HEK293 (cell line): Measurements from ENCODE around the gene PTPRJ.

Experiments
- CTCF ChIA-PET: fragments of 350-600 bp; formaldehyde crosslinking; extraction: SDS; loops from one replicate; lab custom pipeline; 2021; ENCODE audit warnings: antibody characterized with exemption; lab: Yijun Ruan, JAX
- POLR2A ChIA-PET: fragments of 300-600 bp; formaldehyde crosslinking; extraction: SDS; loops from one replicate; lab custom pipeline; 2020; ENCODE audit warnings: antibody characterized with exemption, inconsistent platforms; lab: Yijun Ruan, JAX
- H3K27ac ChIP-seq: fragments of 200-500 bp; sonication (Bioruptor generic); 2 replicates; pipeline ENCODE4 v1.5.1; 2014; ENCODE audit warnings: low read depth, low read length, control low read depth, inconsistent platforms; ENCODE audit errors: extremely low read depth
- H3K36me3 ChIP-seq, 2 experiments: fragments of 200-500 bp in 1 of 2; sonication (Bioruptor generic) in 1 of 2; 1 replicate in 1 of 2; 2 replicates in 1 of 2; pipeline ENCODE4 v1.5.1; 2014 to 2017; ENCODE audit warnings: inconsistent platforms in 2 of 2, low read length in 2 of 2; ENCODE audit not compliant: control insufficient read depth in 2 of 2, insufficient read depth in 1 of 2
- H3K4me1 ChIP-seq: fragments of 200-500 bp; sonication (Bioruptor generic); 2 replicates; pipeline ENCODE4 v1.5.1; 2014; ENCODE audit warnings: mild to moderate bottlenecking, low read length, inconsistent platforms; ENCODE audit not compliant: control insufficient read depth, insufficient read depth
- H3K4me3 ChIP-seq: 2 replicates; pipeline ENCODE4 v1.5.1; 2011; ENCODE audit warnings: low read depth, mild to moderate bottlenecking, control low read depth, low read length, moderate library complexity
- H3K9me3 ChIP-seq: fragments of 200-500 bp; sonication (Bioruptor generic); 2 replicates; pipeline ENCODE4 v1.5.1; 2014; ENCODE audit warnings: low read depth, low read length, inconsistent platforms; ENCODE audit not compliant: control insufficient read depth, insufficient read depth
- ATF2 ChIP-seq: fragments of 450-650 bp; formaldehyde crosslinking; IDR thresholded peaks from 2 replicates; pipeline ENCODE4 v1.5.1; 2016; ENCODE audit warnings: missing biosample characterization, missing genetic modification characterization, low read depth
- HIC1 ChIP-seq: fragments of 450-650 bp; formaldehyde crosslinking; IDR thresholded peaks from 2 replicates; pipeline ENCODE4 v1.5.1; 2016; ENCODE audit warnings: missing biosample characterization, missing genetic modification characterization
- PRDM6 ChIP-seq: fragments of 450-650 bp; formaldehyde crosslinking; IDR thresholded peaks from 2 replicates; pipeline ENCODE4 v1.5.1; 2017; ENCODE audit warnings: missing biosample characterization, missing genetic modification characterization
- ZBTB44 ChIP-seq: fragments of 450-650 bp; IDR thresholded peaks from 2 replicates; pipeline ENCODE4 v1.5.1; 2018; ENCODE audit warnings: missing biosample characterization, mild to moderate bottlenecking, missing genetic modification characterization
- ZFP41 ChIP-seq: fragments of 450-650 bp; formaldehyde crosslinking; IDR thresholded peaks from 2 replicates; pipeline ENCODE4 v1.5.1; 2016; ENCODE audit warnings: missing biosample characterization, missing genetic modification characterization, borderline replicate concordance
- ZNF132 ChIP-seq: fragments of 450-650 bp; formaldehyde crosslinking; IDR thresholded peaks from 2 replicates; pipeline ENCODE4 v1.5.1; 2017; ENCODE audit warnings: missing biosample characterization, missing genetic modification characterization, borderline replicate concordance
- ZNF138 ChIP-seq: fragments of 450-650 bp; formaldehyde crosslinking; IDR thresholded peaks from 2 replicates; pipeline ENCODE4 v1.5.1; 2016; ENCODE audit warnings: missing biosample characterization, missing genetic modification characterization, borderline replicate concordance
- ZNF155 ChIP-seq: fragments of 450-650 bp; formaldehyde crosslinking; IDR thresholded peaks from 2 replicates; pipeline ENCODE4 v1.5.1; 2016; ENCODE audit warnings: missing biosample characterization, missing genetic modification characterization
- ZNF174 ChIP-seq: fragments of 450-650 bp; formaldehyde crosslinking; IDR thresholded peaks from 2 replicates; pipeline ENCODE4 v1.5.0; 2017; ENCODE audit warnings: missing biosample characterization, mild to moderate bottlenecking, missing genetic modification characterization
- ZNF24 ChIP-seq: fragments of 450-650 bp; formaldehyde crosslinking; IDR thresholded peaks from 2 replicates; pipeline ENCODE4 v1.5.1; 2016; ENCODE audit warnings: missing biosample characterization, missing genetic modification characterization
- ZNF292 ChIP-seq: fragments of 450-650 bp; formaldehyde crosslinking; IDR thresholded peaks from 2 replicates; pipeline ENCODE4 v1.5.1; 2016; ENCODE audit warnings: low read depth, missing biosample characterization, missing genetic modification characterization, borderline replicate concordance
- ZNF350 ChIP-seq: fragments of 450-650 bp; formaldehyde crosslinking; IDR thresholded peaks from 2 replicates; pipeline ENCODE4 v1.5.0; 2017; ENCODE audit warnings: missing biosample characterization, mild to moderate bottlenecking, missing genetic modification characterization
- ZNF501 ChIP-seq: fragments of 450-650 bp; formaldehyde crosslinking; IDR thresholded peaks from 2 replicates; pipeline ENCODE4 v1.5.1; 2016; ENCODE audit warnings: missing biosample characterization, missing genetic modification characterization
- ZNF600 ChIP-seq: fragments of 450-650 bp; formaldehyde crosslinking; IDR thresholded peaks from 2 replicates; pipeline ENCODE4 v1.5.1; 2016; ENCODE audit warnings: missing biosample characterization, missing genetic modification characterization
- ZNF629 ChIP-seq: fragments of 450-650 bp; formaldehyde crosslinking; IDR thresholded peaks from 2 replicates; pipeline ENCODE4 v1.5.1; 2017; ENCODE audit warnings: missing biosample characterization, missing genetic modification characterization
- ZNF747 ChIP-seq: fragments of 450-650 bp; formaldehyde crosslinking; IDR thresholded peaks from 2 replicates; pipeline ENCODE4 v1.5.1; 2016; ENCODE audit warnings: missing biosample characterization, missing genetic modification characterization
- ZSCAN5A ChIP-seq: fragments of 450-650 bp; formaldehyde crosslinking; IDR thresholded peaks from 2 replicates; pipeline ENCODE4 v1.5.1; 2016; ENCODE audit warnings: missing biosample characterization, missing genetic modification characterization

PTPRJ gene

GRCh38 chr11:48025984-48026340 lies 45.6 kb downstream of the PTPRJ start (continued):
- TF ChIP-seq ZNF138 (tag by site-specific recombination) (no peak), ZNF24 (tag by site-specific recombination) (no peak), ZBTB44 (tag by site-specific recombination) (no peak), ZNF350 (tag by site-specific recombination) (no peak), ZNF132 (tag by site-specific recombination) (no peak), ZNF629 (tag by site-specific recombination) (peak; percentile 76), ZNF747 (tag by site-specific recombination) (no peak), ZNF600 (peak; percentile 50; the same call in 1 of the 2 replicates), ZNF155 (tag by site-specific recombination) (no peak), ZSCAN5A (tag by site-specific recombination) (no peak), ZFP41 (tag by site-specific recombination) (no peak), ZNF501 (tag by site-specific recombination) (no peak), ZNF174 (tag by site-specific recombination) (no peak), ATF2 (peak; percentile 86)

- Histone ChIP-seq H3K27ac (no peak overlapping the region), H3K4me1 (peaks cover 3% of the 10 kb centered on the region), H3K9me3 (no peaks in the 10 kb centered on the region), H3K4me3 (no peak overlapping the region), H3K36me3 (no peaks in the 10 kb centered on the region)
- CTCF ChIA-PET: interaction anchor here (0.6 to 1.5 kb wide), 3 partner anchors 37 to 1576 kb away, joined by 3 to 5 read pairs (median 4); no protein-coding TSS in a partner anchor
- POLR2A ChIA-PET: no interaction called here
- 0 out of 2 replicates have a peak, but pooled peaks have one; percentile 17 for TF ChIP-seq PRDM6 (tag by site-specific recombination)
- TF ChIP-seq HIC1 (tag by site-specific recombination): no peak
- no peak for TF ChIP-seq ZNF292
These were observed 48.7 kb downstream of the PTPRJ start for GRCh38 chr11:48028914-48029680.
